HepG2 (cell line): Measurements from ENCODE around the gene FMNL1. TPM values are rescaled to one million over a fixed set of nuclear protein-coding genes. Genes with fewer than 3 reads are reported as not detected.

ENCODE experiments used
- ARID3A ChIP-seq: IDR thresholded peaks from 2 replicates; pipeline ENCODE4 v1.6.1; 2012; ENCODE audit warnings: low read depth, low read length, improper control_type of control experiment
- ARID4A ChIP-seq: sonication (generic); formaldehyde crosslinking; IDR thresholded peaks from 2 replicates; pipeline ENCODE4 v1.5.0; 2020; ENCODE audit warnings: mild to moderate bottlenecking, missing genetic modification reagents, borderline replicate concordance
- ATF7 ChIP-seq, 2 experiments: fragments of 450-650 bp in 1 of 2; sonication (generic) in 1 of 2; formaldehyde crosslinking in 1 of 2; IDR thresholded peaks; 2 replicates each; pipeline versions ENCODE4 v1.4.0 to v1.6.1; 2016 to 2020; ENCODE audit warnings: antibody characterized with exemption in 1 of 2, mild to moderate bottlenecking in 1 of 2, missing genetic modification reagents in 1 of 2
- BHLHE40 ChIP-seq: IDR thresholded peaks from 2 replicates; pipeline ENCODE4 v1.6.1; 2011; ENCODE audit warnings: low read length, improper control_type of control experiment
- HNF4A ChIP-seq: sonication (generic); formaldehyde crosslinking; IDR thresholded peaks from 2 replicates; pipeline ENCODE4 v1.4.0; 2020; ENCODE audit warnings: missing genetic modification reagents
- IRF9 ChIP-seq: sonication (generic); formaldehyde crosslinking; IDR thresholded peaks from 2 replicates; pipeline ENCODE4 v1.8.0; 2022; ENCODE audit warnings: missing genetic modification reagents, mild to moderate bottlenecking, borderline replicate concordance
- MTA1 ChIP-seq: sonication (generic); formaldehyde crosslinking; IDR thresholded peaks from 2 replicates; pipeline ENCODE4 v1.4.0; 2020; ENCODE audit warnings: missing genetic modification reagents, mild to moderate bottlenecking, borderline replicate concordance
- NR2F6 ChIP-seq, 2 experiments: IDR thresholded peaks; 2 replicates each; pipeline ENCODE4 v1.6.1; 2016; ENCODE audit warnings: antibody characterized with exemption in 1 of 2, mild to moderate bottlenecking in 1 of 2
- RXRB ChIP-seq: IDR thresholded peaks from 2 replicates; pipeline ENCODE4 v1.6.1; 2016; ENCODE audit warnings: borderline replicate concordance, missing genetic modification reagents, missing compliant biosample characterization
- SALL2 ChIP-seq: sonication (generic); formaldehyde crosslinking; IDR thresholded peaks from 2 replicates; pipeline ENCODE4 v1.8.1; 2023; ENCODE audit warnings: mild to moderate bottlenecking, missing genetic modification reagents, inconsistent platforms
- SNAPC5 ChIP-seq: sonication (generic); formaldehyde crosslinking; IDR thresholded peaks from 2 replicates; pipeline ENCODE4 v1.8.1; 2023; ENCODE audit warnings: mild to moderate bottlenecking, missing genetic modification reagents, borderline replicate concordance
- STAG1 ChIP-seq: sonication (generic); formaldehyde crosslinking; IDR thresholded peaks from 2 replicates; pipeline ENCODE4 v1.4.0; 2020; ENCODE audit warnings: missing genetic modification reagents
- ZFX ChIP-seq: sonication (generic); formaldehyde crosslinking; IDR thresholded peaks from 2 replicates; pipeline ENCODE4 v1.4.0; 2020; ENCODE audit warnings: mild to moderate bottlenecking, low read depth, missing genetic modification reagents, moderate library complexity
- ZMYM2 ChIP-seq: sonication (generic); formaldehyde crosslinking; IDR thresholded peaks from 2 replicates; pipeline ENCODE4 v1.8.0; 2022; ENCODE audit warnings: mild to moderate bottlenecking, missing genetic modification reagents
- ZNF430 ChIP-seq: sonication (generic); formaldehyde crosslinking; IDR thresholded peaks from 2 replicates; pipeline ENCODE4 v1.9.0; 2021; ENCODE audit warnings: mild to moderate bottlenecking, missing genetic modification reagents
- ZNF556 ChIP-seq: sonication (generic); formaldehyde crosslinking; IDR thresholded peaks from 2 replicates; pipeline ENCODE4 v1.4.0; 2020; ENCODE audit warnings: mild to moderate bottlenecking, missing genetic modification reagents, borderline replicate concordance
- ZNF644 ChIP-seq: IDR thresholded peaks from 2 replicates; pipeline ENCODE4 v1.6.1; 2016; ENCODE audit warnings: low read depth
- ZNF724P ChIP-seq: sonication (generic); formaldehyde crosslinking; IDR thresholded peaks from 2 replicates; pipeline ENCODE4 v1.8.0; 2022; ENCODE audit warnings: missing genetic modification reagents, borderline replicate concordance
- ZSCAN31 ChIP-seq: sonication (generic); formaldehyde crosslinking; IDR thresholded peaks from 2 replicates; pipeline ENCODE4 v1.5.0; 2020; ENCODE audit warnings: low read depth, mild to moderate bottlenecking, missing genetic modification reagents
- polyA plus RNA-seq, 8 experiments: library from polyadenylated mRNA; depleted of rRNA in 3 of 8; stranded (reverse) in 7 of 8; unstranded in 1 of 8; fragments of >200 nt; fragmentation: Illumina TruSeq in 4 of 8; extraction: Trizol in 4 of 8; gene quantifications; 2 replicates each; pipeline versions ENCODE4 v1.2.1 to v1.2.3, GENCODE V29; 2011 to 2016; ENCODE audit warnings: low read depth in 4 of 8, missing spikeins in 1 of 8, mixed read lengths in 1 of 8; ENCODE audit not compliant: insufficient read depth in 1 of 8
- total RNA-seq, 5 experiments: library from RNA; depleted of rRNA; stranded (reverse); fragments of >200 nt; fragmentation: Illumina TruSeq; extraction: Trizol; gene quantifications; 2 replicates each; pipeline ENCODE4 v1.2.3, GENCODE V29; 2016; ENCODE audit warnings: low read depth in 1 of 5
- TF ChIP-seq, protein P1 (sequence below): IDR thresholded peaks from 2 replicates; pipeline ENCODE4 v1.6.1; 2016; ENCODE audit warnings: missing genetic modification reagents, missing compliant biosample characterization

FMNL1 gene
- total and polyA plus RNA-seq, 2 of the 13 experiments (the other 11 are each of a cell fraction or from before 2014, with no cell fraction given): 0.53 to 0.70 TPM

- TF ChIP-seq ZSCAN31 (CRISPR knock-in tag) (no peak), BHLHE40 (0 out of 2 replicates have a peak, but pooled peaks have one; percentile 25), MTA1 (0 out of 2 replicates have a peak, but pooled peaks have one; percentile 52), ARID4A (CRISPR knock-in tag) (peak; percentile 37; the same call in 1 of the 2 replicates), ZNF556 (CRISPR knock-in tag) (peak; percentile 51; the same call in 1 of the 2 replicates), ZFX (0 out of 2 replicates have a peak, but pooled peaks have one; percentile 24), HNF4A (CRISPR knock-in tag) (peak; percentile 96), NR2F6 (IDR thresholded peaks at IDR 0.05) (no peak), NR2F6 (CRISPR knock-in tag; IDR thresholded peaks at IDR 0.05) (peak; percentile 39; the same call in 1 of the 2 replicates), ZNF430 (peak; percentile 35; the same call in 1 of the 2 replicates), SALL2 (CRISPR knock-in tag) (no peak), IRF9 (CRISPR knock-in tag) (0 out of 2 replicates have a peak, but pooled peaks have one; percentile 27), ZNF644 (CRISPR knock-in tag) (no peak; the same call in 1 of the 2 replicates), ARID3A (0 out of 2 replicates have a peak, but pooled peaks have one; percentile 29), SNAPC5 (no peak), ZNF724P (no peak), ATF7 (IDR thresholded peaks at IDR 0.05) (no peak), ATF7 (CRISPR knock-in tag; IDR thresholded peaks at IDR 0.05) (peak; percentile 50; the same call in 1 of the 2 replicates), RXRB (CRISPR knock-in tag) (peak; percentile 42; the same call in 1 of the 2 replicates), STAG1 (CRISPR knock-in tag) (0 out of 2 replicates have a peak, but pooled peaks have one; percentile 2), ZMYM2 (peak; percentile 92)
- TF ChIP-seq, protein P1, sequence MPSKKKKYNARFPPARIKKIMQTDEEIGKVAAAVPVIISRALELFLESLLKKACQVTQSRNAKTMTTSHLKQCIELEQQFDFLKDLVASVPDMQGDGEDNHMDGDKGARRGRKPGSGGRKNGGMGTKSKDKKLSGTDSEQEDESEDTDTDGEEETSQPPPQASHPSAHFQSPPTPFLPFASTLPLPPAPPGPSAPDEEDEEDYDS (CRISPR knock-in tag): no peak; the same call in 1 of the 2 replicates
These were observed 71.9 kb downstream of the FMNL1 start (continued) for GRCh38 chr17:45293413-45294211.
